Thoracic aorta (tissue), 2 donors: ENCODE data around the gene ADD1. TPM values are rescaled to one million over a fixed set of nuclear protein-coding genes. Genes with fewer than 3 reads are reported as not detected.

Source experiments
- ATAC-seq: fragments of 150-250 bp; one replicate; pipeline ENCODE4 v1.8.0; 2017; ENCODE audit warnings: low read depth; ENCODE audit not compliant: insufficient number of reproducible peaks, low FRiP score
- DNase-seq: peaks from one replicate; pipeline ENCODE4 v3.0.0-alpha.2; 2020; ENCODE audit warnings: low spot score
- H3K27ac ChIP-seq, 2 donors: fragments of 200-600 bp; sonication (generic); 1 replicate in 1 of 2; 2 replicates in 1 of 2; pipeline ENCODE4 v1.5.1; 2016; ENCODE audit warnings: mild to moderate bottlenecking in 2 of 2, moderate library complexity in 2 of 2
- H3K27me3 ChIP-seq: fragments of 200-600 bp; sonication (generic); replicated peaks from 2 replicates; pipeline ENCODE4 v1.6.0; 2016; ENCODE audit warnings: mild to moderate bottlenecking; ENCODE audit not compliant: insufficient read depth
- H3K36me3 ChIP-seq: fragments of 200-600 bp; sonication (generic); one replicate; pipeline ENCODE4 v1.5.1; 2016
- H3K4me1 ChIP-seq, 2 donors: fragments of 200-600 bp; sonication (generic); 1 replicate in 1 of 2; 2 replicates in 1 of 2; pipeline versions ENCODE4 v1.5.1 to v1.6.0; 2016; ENCODE audit warnings: low read depth in 2 of 2, mild to moderate bottlenecking in 1 of 2; ENCODE audit not compliant: control insufficient read depth in 1 of 2
- H3K4me3 ChIP-seq: fragments of 200-600 bp; sonication (generic); 2 replicates; pipeline ENCODE4 v1.5.1; 2016; ENCODE audit warnings: mild to moderate bottlenecking
- H3K9me3 ChIP-seq: fragments of 200-600 bp; sonication (generic); 2 replicates; pipeline ENCODE4 v1.5.1; 2016
- total RNA-seq, 2 donors: library from RNA; depleted of rRNA; stranded (reverse); fragments of >200 nt; gene quantifications; one replicate each; pipeline versions ENCODE4 v1.1.0 to v1.2.3, GENCODE V29; 2016
- TF ChIP-seq, protein P1 (sequence below): fragments of 200-600 bp; sonication (generic); IDR thresholded peaks from one replicate; pipeline ENCODE4 v1.5.1; 2019; ENCODE audit warnings: antibody characterized with exemption

ADD1 gene
- total RNA-seq, 2 donors from 2014 or later = 256 to 338 TPM

DNA sequence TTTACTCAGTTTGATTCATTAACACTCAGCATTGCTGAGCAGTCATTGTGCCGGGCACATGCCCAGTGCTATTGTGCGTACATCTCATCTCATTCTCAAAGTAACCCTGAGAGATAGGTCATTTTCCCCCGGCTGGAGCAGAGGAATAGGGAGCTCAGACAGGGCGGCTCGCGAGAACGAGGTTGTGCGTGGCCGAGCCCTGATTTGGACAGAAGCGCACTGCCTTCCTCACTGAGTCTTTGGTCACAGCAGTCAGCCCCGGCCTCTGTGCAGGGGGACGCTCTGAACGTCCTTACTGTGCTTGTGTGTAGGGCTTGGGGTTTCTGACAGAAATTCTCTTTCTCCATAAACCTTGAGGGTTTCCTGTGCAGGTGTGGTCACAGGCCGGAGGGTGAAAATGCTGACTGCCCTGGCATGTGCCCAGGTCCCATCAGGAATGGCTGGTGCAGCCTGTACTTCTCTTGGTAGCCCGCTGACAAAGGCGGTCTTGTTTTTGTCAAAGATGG lies 80.1 kb downstream of the ADD1 start:
- no peak overlapping the region for H3K4me3 ChIP-seq
- DNase-seq = no peak
- no peak overlapping the region for H3K27ac ChIP-seq
- no peak for ATAC-seq
- H3K36me3 ChIP-seq = peaks cover 35% of the 10 kb centered on the region
- no peaks in the 10 kb centered on the region for H3K9me3 ChIP-seq
- TF ChIP-seq, protein P1, sequence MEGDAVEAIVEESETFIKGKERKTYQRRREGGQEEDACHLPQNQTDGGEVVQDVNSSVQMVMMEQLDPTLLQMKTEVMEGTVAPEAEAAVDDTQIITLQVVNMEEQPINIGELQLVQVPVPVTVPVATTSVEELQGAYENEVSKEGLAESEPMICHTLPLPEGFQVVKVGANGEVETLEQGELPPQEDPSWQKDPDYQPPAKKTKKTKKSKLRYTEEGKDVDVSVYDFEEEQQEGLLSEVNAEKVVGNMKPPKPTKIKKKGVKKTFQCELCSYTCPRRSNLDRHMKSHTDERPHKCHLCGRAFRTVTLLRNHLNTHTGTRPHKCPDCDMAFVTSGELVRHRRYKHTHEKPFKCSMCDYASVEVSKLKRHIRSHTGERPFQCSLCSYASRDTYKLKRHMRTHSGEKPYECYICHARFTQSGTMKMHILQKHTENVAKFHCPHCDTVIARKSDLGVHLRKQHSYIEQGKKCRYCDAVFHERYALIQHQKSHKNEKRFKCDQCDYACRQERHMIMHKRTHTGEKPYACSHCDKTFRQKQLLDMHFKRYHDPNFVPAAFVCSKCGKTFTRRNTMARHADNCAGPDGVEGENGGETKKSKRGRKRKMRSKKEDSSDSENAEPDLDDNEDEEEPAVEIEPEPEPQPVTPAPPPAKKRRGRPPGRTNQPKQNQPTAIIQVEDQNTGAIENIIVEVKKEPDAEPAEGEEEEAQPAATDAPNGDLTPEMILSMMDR = no peak
- no peaks in the 10 kb centered on the region for H3K27me3 ChIP-seq
- H3K4me1 ChIP-seq = no peaks in the 10 kb centered on the region

DNA sequence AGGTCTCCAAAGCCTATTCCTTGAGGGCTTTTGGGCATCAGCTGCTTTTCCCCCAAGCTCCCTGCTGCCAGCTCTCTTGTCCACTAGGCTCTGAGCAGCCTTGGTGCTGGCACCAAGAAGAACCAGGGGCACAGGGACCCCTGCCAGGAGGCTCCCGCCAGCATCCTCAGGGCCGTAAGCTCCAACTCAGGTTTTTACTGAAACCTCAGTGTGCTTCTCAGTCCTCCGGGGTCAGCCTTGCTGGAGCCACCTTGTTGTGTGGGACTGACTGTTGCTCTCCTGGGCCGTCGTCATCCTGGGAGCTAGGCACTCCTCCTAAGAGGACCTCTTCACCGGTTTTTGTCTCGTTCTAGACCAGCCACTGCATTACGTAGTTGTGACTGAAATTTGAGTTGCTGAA lies 80.6 kb downstream of the ADD1 start:
- Histone ChIP-seq H3K27ac (no peak overlapping the region), H3K9me3 (no peaks in the 10 kb centered on the region), H3K4me3 (no peak overlapping the region), H3K4me1 (no peaks in the 10 kb centered on the region), H3K36me3 (peaks cover 41% of the 10 kb centered on the region), H3K27me3 (no peaks in the 10 kb centered on the region)
- ATAC-seq (no peak), DNase-seq (no peak)
- TF ChIP-seq, protein P1 = no peak

DNA sequence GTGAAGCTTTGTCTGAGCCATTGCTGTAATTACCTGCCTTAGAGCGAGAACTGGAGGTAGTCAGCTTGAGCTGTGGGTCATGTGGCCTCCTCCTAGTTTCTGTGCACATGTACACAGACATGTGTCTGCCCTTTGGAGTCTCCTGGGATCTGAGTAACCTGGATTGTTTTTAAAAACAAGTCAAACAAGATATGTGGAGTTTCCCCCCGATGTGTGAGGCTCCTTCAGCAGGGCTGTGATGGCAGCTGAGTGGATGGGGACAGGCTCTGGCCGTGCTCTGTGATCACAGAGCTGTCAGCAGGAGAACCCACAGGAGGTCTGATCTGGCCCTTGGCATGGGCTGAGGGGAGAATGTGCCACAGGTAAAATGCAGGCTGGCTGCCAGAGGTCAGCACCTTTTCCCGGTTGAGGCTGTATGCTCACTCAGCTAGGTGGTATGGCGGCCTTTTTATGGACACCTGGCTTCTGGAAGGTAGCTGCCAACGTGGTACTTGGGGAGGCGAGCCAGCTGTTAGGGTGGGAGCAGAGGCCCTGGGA lies 81.2 kb downstream of the ADD1 start:
- H3K36me3 ChIP-seq = peaks cover 42% of the 10 kb centered on the region
- ATAC-seq = no peak
- TF ChIP-seq, protein P1 = no peak

DNA sequence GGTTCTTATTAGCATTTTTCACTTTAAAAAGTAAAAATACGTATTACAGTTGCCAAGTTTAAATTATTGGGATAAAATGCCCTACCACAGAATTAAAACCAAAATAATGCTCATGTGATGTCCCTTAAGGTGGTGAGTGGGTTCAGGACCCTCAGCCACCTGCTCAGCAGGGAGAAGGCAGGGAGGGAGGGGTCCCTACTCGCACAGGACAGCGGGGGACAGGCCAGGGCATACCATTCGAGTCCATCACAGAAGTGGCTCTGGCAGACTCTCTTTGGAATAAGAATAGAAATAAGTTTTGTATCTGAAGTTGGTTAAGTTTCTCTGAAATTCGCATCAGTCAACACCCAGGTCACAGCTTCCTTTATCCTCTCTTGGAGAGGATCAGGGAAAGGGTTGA lies 81.9 kb downstream of the ADD1 start:
- DNase-seq = no peak
- TF ChIP-seq, protein P1 = no peak
- H3K4me1 ChIP-seq = no peaks in the 10 kb centered on the region
- no peak for ATAC-seq
- no peak overlapping the region for H3K27ac ChIP-seq
- H3K27me3 ChIP-seq = no peaks in the 10 kb centered on the region
- no peak overlapping the region for H3K4me3 ChIP-seq
- H3K9me3 ChIP-seq = no peaks in the 10 kb centered on the region
- peaks cover 48% of the 10 kb centered on the region for H3K36me3 ChIP-seq

More for the DNA sequence above, 81.2 kb downstream of the ADD1 start:
- Histone ChIP-seq H3K27ac (no peak overlapping the region), H3K4me1 (no peaks in the 10 kb centered on the region), H3K4me3 (no peak overlapping the region), H3K27me3 (no peaks in the 10 kb centered on the region), H3K9me3 (no peaks in the 10 kb centered on the region)
- no peak for DNase-seq

DNA sequence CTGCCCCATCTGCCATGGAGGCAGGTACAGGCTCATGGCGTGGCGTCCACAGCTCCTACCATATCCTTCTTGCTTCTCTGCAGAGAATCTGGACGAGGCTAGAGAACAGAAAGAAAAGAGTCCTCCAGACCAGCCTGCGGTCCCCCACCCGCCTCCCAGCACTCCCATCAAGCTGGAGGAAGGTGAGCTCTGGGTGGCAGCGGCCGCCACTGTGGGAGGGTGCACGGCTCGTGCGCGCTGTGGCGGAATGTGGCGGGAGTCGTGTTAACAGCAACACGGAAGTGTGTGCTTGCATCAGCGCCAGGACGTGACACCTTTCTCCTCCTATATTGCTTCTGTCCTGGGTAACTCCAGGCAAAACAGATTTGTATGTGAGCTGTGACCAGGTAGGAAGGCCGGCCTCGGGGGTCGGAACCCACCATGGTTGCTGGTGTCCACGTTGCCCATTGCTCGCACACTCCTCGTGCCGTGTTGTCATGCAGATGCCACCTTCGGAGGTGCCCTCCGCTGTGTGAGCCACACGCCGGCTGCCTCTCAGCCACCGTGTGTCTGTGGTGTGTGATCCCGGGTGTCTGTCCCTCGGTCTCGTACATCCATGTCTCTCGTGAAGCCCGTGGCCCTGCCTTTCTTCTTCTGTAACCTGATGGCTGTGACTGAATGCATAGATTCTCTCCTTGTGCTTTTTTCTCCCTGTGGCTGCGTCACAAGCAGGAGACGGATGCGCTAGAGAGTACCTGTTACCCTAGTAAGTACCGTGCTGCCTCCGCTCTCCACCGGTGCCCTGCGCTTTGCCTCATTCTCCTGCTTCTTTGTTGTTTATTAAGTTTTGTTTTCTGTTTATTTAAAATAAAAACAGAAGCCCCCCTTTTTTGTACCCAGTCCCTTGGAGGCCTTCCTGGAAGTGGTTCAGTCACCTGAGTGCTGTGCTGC lies 82.6 kb downstream of the ADD1 start:
- Histone ChIP-seq H3K27me3 (no peaks in the 10 kb centered on the region), H3K4me1 (no peaks in the 10 kb centered on the region), H3K27ac (no peak overlapping the region), H3K36me3 (peaks cover 49% of the 10 kb centered on the region), H3K9me3 (no peaks in the 10 kb centered on the region), H3K4me3 (no peak overlapping the region)
- DNase-seq (no peak), ATAC-seq (no peak)
- TF ChIP-seq, protein P1 = no peak
